GM19324 (cell line): Measurements from ENCODE around the gene FCHSD1.
A peak's percentile ranks its signal among the peaks of the same experiment; 100 is the strongest.
"Not testable (repeated sequence)": the region's sequence is repeated elsewhere in the genome, so short reads cannot be mapped to it uniquely, and the experiment has no call there.

ENCODE experiments used
- ATAC-seq: cut with Tn5 transposase; IDR thresholded peaks from one replicate; pipeline ENCODE4 v1.9.1; 2021; ENCODE audit warnings: mild to moderate bottlenecking, moderate library complexity; ENCODE audit not compliant: unreplicated experiment, low FRiP score

Gene FCHSD1

DNA sequence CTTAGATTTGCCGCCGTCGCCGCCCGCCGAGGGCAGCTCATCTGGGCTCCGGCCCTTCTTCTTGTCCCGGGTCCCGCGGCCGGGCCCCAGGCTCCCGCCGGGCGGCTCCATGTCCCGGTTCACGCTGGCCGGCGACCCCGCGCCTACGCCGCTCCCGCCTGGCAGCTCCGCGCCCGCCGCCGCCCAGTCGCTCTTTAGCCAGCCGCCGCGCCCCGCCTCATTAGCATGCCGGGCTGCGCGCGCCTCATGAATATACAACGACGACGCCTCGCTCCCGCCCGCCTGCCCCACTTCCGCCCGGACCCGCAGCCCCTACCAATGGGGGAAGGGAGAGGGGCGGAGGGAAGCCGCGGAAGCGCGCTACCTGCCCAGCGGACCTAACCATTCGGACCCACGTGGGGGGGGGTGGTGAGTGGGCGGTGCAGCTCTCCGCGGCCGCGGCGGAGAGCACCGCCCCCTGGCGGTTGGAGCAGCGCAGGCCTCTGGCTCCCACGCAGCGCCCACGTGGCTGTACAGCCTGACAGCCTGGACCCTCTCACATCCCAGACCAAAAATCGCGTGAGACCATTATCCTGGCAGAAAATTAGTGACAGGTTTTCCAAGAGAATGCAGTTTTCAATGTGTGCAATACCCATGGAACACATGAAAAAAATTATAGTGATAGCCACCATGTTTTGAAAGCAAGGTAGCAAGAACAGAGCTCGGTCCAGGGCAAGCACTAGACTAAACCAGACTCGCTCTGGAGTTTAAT lies 32.2 kb downstream of the FCHSD1 start, which contains the start of gene DIAPH1:
DIAPH1 (minus strand) TSS at position 197 of the 751 bp plus-strand sequence; CDS start at position 111, 86 bp downstream.
- peak; percentile 90 for ATAC-seq

GRCh38 chr5:141618030-141618803 lies 33.0 kb downstream of the FCHSD1 start:
- peak; percentile 29 for ATAC-seq

GRCh38 chr5:141617682-141618029 lies 33.6 kb downstream of the FCHSD1 start:
- ATAC-seq = no peak

DNA sequence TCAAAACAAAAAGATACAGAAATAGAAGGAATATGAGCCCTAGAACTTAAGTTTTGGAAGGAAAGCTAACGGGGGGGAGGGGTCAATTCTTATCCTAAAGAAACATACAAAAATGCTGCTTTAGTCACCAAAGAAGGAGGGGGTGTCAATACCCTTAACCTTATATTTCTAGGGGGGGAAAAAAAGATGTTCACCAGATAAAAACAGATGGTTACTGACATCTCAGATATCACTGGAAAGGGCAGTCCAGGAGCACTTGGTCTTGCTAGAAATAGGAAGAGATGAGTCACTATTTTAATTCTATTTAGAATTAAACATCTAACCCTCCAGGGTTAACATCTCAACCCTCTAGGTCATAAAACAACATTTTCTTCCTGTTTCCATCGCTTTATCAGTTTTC lies 34.1 kb downstream of the FCHSD1 start:
- no peak for ATAC-seq

DNA sequence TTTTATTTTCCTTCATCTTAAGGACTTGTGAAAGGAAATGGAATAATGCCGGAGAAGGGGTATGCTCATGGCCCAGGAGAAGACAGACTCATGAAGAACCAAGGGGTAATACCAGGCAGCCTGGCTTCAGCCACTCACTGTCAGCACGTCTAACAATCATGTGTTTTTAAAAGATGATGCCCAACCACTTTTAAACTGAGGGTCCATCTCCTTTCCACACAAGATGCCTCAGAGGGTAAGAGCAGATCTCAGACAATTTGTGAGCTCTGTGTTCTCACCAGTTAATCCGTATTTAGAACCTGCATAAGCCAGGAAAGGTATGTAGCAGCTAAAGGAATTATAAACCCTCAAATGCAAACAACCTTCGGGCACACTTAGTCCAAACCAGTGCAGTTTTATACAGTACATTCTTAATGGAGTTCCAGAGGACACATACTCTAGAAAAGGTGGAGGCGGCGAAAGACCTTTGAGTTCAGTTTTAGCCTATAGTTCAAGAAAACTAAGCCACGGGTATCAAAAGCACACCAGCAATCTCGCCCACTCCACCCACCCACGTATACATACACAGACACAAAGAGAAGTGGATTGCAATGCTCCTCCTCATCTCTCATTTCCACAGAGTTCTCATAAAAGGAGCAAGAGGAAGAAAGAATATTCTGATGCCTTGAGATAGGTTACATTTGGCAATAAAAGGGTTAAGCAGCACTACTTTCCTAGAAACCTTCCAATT lies 35.1 kb downstream of the FCHSD1 start:
- ATAC-seq = no peak

DNA sequence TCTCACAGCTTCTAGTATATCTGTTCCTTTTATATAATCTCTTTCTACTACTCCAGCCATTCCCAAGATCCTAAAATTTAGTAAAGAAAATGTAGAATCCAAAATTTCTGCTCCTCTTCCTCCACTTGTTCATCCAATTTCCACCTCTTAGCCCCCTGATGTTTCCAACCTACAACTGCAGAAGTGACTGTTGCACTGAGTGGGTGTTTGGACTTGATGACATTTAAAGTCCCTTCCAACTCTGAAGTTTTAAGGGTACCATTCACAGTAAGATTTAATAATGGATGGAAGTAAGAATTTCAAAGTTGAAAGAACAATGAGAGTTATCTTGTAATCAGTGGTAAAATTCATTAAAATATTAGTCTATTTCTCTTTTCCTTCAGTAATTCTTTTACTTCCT lies 37.9 kb downstream of the FCHSD1 start:
- no peak for ATAC-seq

DNA sequence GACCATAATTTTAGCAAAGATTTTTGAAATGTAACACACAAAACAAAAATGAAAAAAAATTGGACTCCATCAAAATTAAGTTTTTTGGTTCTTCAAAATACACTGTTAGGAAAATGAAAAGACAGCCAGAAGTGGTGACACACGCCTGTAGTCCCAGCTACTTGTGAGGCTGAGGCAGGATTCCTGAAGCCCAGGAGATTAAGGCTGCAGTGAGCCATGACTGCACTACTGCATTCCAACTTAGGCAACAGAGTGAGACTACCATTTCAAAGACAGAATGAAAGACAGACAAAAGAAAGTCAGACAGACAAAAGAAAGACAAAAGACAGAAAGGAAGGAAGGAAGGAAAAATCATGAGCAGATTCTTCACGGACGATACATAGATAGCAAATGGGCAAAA lies 39.9 kb downstream of the FCHSD1 start:
- no peak for ATAC-seq

DNA sequence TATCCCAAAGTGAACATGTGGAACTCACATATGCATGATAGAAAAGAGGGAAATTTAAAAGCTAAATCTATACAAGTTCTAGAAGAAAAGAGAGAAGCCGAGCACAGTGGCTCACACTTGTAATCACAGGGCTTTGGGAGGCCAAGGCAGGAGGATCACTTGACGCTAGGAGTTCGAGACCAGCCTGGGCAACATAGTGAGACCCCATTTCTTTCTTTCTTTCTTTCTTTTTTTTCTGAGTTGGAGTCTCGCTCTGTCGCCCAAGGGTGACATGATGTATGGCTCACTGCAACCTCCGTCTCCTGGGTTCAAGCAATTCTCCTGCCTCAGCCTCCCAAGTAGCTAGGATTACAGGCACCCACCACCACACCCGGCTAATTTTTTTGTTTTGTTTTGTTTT lies 41.3 kb downstream of the FCHSD1 start:
- ATAC-seq = not testable (repeated sequence)

GRCh38 chr5:141609044-141609443 lies 42.2 kb downstream of the FCHSD1 start:
- no peak for ATAC-seq

- no peak for ATAC-seq
Observed at GRCh38 chr5:141608557-141608956, 42.7 kb downstream of the FCHSD1 start.

DNA sequence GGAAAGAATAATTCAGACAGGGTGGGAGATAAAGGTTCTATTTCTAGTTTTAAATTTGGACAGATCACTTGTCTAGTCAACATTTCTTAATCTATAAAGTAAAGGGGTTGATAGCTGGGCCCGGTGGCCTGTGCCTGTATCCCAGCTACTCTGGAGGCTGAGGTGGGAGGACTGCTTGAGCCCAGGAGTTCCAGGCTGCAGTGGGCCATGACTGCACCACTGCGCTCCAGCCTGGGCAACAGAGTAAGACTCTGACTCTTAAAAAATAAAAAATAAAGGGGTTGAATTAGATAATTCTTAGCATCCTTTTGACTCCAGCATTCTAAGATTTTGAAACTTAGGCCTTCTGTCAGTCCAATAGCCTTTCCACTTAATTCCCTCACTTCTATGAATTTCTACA lies 43.2 kb downstream of the FCHSD1 start:
- no peak for ATAC-seq

GRCh38 chr5:141605523-141606277 lies 45.5 kb downstream of the FCHSD1 start:
- ATAC-seq = peak; percentile 98

- no peak for ATAC-seq
Observed at GRCh38 chr5:141603923-141604717, 47.1 kb downstream of the FCHSD1 start.

- no peak for ATAC-seq
Observed at GRCh38 chr5:141602606-141603005, 48.6 kb downstream of the FCHSD1 start.

- no peak for ATAC-seq
Observed at GRCh38 chr5:141598391-141599345, 52.5 kb downstream of the FCHSD1 start.

DNA sequence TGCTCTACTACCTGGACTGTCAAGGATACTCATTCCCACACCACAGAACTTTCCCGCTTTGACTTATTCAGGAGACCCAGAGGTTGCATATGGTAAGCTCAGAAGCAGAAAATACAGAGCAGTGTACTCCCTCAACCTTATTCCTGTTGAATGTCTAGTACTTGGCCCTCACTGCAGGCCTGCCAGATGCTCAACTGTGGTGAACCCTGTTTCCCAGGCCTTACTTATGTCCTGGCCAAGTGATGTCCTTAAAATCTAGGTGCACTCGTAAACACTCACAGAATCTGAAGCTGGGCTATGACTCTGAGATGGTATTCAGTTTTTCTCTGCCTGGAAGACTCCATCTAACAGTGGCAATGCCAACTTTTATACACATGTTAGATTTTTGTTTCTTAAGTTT lies 53.4 kb downstream of the FCHSD1 start:
- ATAC-seq = no peak

- no peak for ATAC-seq
Observed at GRCh38 chr5:141597394-141597793, 53.8 kb downstream of the FCHSD1 start.

- ATAC-seq = no peak
Observed at GRCh38 chr5:141596867-141597266, 54.4 kb downstream of the FCHSD1 start.

- ATAC-seq = no peak
Observed at GRCh38 chr5:141590127-141590526, 61.1 kb downstream of the FCHSD1 start.
